ENCODE measurements around the gene KATNA1. TPM values are rescaled to one million over a fixed set of nuclear protein-coding genes. Genes with fewer than 3 reads are reported as not detected.

The KATNA1 gene
- 10 to 100 TPM; 46.6 to 49.4 TPM for total RNA-seq
- 81.5 TPM for polyA plus RNA-seq (ENCODE audit: insufficient read depth, low read depth, low replicate concordance)
- long read RNA-seq, donor 1, transcript KATNA1-203 (11 exons, 1,984 nt): major isoform, 13 of 33 reads
- long read RNA-seq, donor 1, transcript KATNA1-202 (10 exons, 1,684 nt): minor isoform, 6 of 33 reads
- long read RNA-seq, donor 1, partial matches to known transcripts: 14 of 33 reads
- long read RNA-seq, donor 1, other reads (novel, unspliced or antisense): 0 of 33 reads
- long read RNA-seq, donor 2, partial matches to known transcripts: 0 of 7 reads
- long read RNA-seq, donor 2, other reads (novel, unspliced or antisense): 0 of 7 reads

- intact Hi-C loops (cut with DNase I; ENCODE audit: low total_unique reads): no loop called here
Observed at GRCh38 chr6:149648148-149649145, at the start of gene KATNA1. KATNA1 (minus strand) TSS chr6:149648714; CDS start chr6:149638547, 10,167 bp downstream.

GRCh38 chr6:149698175-149698574 is 49.7 kb upstream of the KATNA1 start:
- H3K4me3 ChIP-seq: no peak overlapping the region
- H3K36me3 ChIP-seq (ENCODE audit: low read depth, missing control alignments): no peaks in the 10 kb centered on the region
- H3K27me3 ChIP-seq: no peaks in the 10 kb centered on the region
- intact Hi-C loops (cut with DNase I; ENCODE audit: low total_unique reads): no loop called here
- no peak overlapping the region for H3K27ac ChIP-seq
- TF ChIP-seq CTCF (IDR thresholded peaks at IDR 0.05) (no peak), POLR2A (IDR thresholded peaks at IDR 0.05) (no peak)
- peaks cover 7% of the 10 kb centered on the region for H3K4me1 ChIP-seq
- WGBS, 2 donors: 98 to 100% methylated on average over 2 of the region's 2 CpGs
- no peaks in the 10 kb centered on the region for H3K9me3 ChIP-seq
- no peak for DNase-seq

More at GRCh38 chr6:149648148-149649145, at the start of gene KATNA1:
- TF ChIP-seq CTCF (IDR thresholded peaks at IDR 0.05) (no peak), POLR2A (IDR thresholded peaks at IDR 0.05) (no peak)
- Histone ChIP-seq H3K27me3 (no peaks in the 10 kb centered on the region), H3K4me3 (peak within 1 kb of the TSS; percentile 93 to 98), H3K4me1 (peaks cover 5% of the 10 kb centered on the region), H3K36me3 (ENCODE audit: low read depth, missing control alignments) (no peaks in the 10 kb centered on the region), H3K27ac (peak within 1 kb of the TSS; percentile 89 to 94), H3K9me3 (no peaks in the 10 kb centered on the region)
- 1% methylated on average over 22 to 56 of the region's 69 CpGs for WGBS, 2 donors
- DNase-seq: peak; percentile 91

- Histone ChIP-seq H3K27ac (no peak overlapping the region), H3K4me1 (peaks cover 5% of the 10 kb centered on the region), H3K36me3 (ENCODE audit: low read depth, missing control alignments) (no peaks in the 10 kb centered on the region), H3K27me3 (no peaks in the 10 kb centered on the region), H3K4me3 (no peak overlapping the region), H3K9me3 (no peaks in the 10 kb centered on the region)
- WGBS, 2 donors: 32 to 33% methylated on average over 1 of the region's 1 CpG
- intact Hi-C loops (cut with DNase I; ENCODE audit: low total_unique reads): no loop called here
- no peak for DNase-seq
- TF ChIP-seq CTCF (IDR thresholded peaks at IDR 0.05): no peak
- TF ChIP-seq POLR2A (IDR thresholded peaks at IDR 0.05): no peak
Observed at GRCh38 chr6:149696901-149697300, 48.4 kb upstream of the KATNA1 start.

- Histone ChIP-seq H3K4me3 (no peak overlapping the region), H3K4me1 (no peaks in the 10 kb centered on the region), H3K9me3 (no peaks in the 10 kb centered on the region), H3K27me3 (no peaks in the 10 kb centered on the region), H3K27ac (no peak overlapping the region), H3K36me3 (ENCODE audit: low read depth, missing control alignments) (no peaks in the 10 kb centered on the region)
- DNase-seq: no peak
- 78 to 82% methylated on average over 2 of the region's 2 CpGs for WGBS, 2 donors
- TF ChIP-seq CTCF (IDR thresholded peaks at IDR 0.05) (no peak), POLR2A (IDR thresholded peaks at IDR 0.05) (no peak)
- intact Hi-C loops (cut with DNase I; ENCODE audit: low total_unique reads): no loop called here
Observed at GRCh38 chr6:149694921-149695320, 46.4 kb upstream of the KATNA1 start.

Data from testis (tissue), 5 donors.